CD4-positive, alpha-beta T cell (primary cell): Measurements from ENCODE around the gene PPP1R13B. TPM values are rescaled to one million over a fixed set of nuclear protein-coding genes. Genes with fewer than 3 reads are reported as not detected.

ENCODE experiments used
- ATAC-seq: fragments of 200-7000 bp; cut with Tn5 transposase; one replicate; pipeline ENCODE4 v1.10.0; 2022; ENCODE audit warnings: mild to moderate bottlenecking; ENCODE audit not compliant: poor library complexity
- CTCF ChIA-PET: fragments of 350-600 bp; sonication (Branson Sonifier 250); formaldehyde crosslinking; loops from one replicate; lab custom pipeline; 2021; ENCODE audit warnings: antibody characterized with exemption, inconsistent platforms; lab: Charles Lee
- POLR2A ChIA-PET: fragments of 350-600 bp; sonication (Branson Sonifier 250); formaldehyde crosslinking; loops from one replicate; lab custom pipeline; 2021; ENCODE audit warnings: antibody characterized with exemption, inconsistent platforms; lab: Charles Lee
- DNase-seq, 14 experiments: peaks; one replicate each; pipeline ENCODE4 v3.0.0-alpha.2; 2013 to 2020; ENCODE audit warnings: mixed read lengths in 2 of 14
- H3K27ac ChIP-seq, 2 donors: one replicate each; pipeline versions ENCODE4 v1.5.1 to v1.7.0; 2013; ENCODE audit warnings: low read length in 2 of 2, low read depth in 1 of 2, mild to moderate bottlenecking in 1 of 2
- H3K27me3 ChIP-seq, 2 experiments: 1 replicate in 1 of 2; 2 replicates in 1 of 2; pipeline versions ENCODE4 v1.6.1 to v1.7.0; 2013; ENCODE audit warnings: low read length in 2 of 2, control low read depth in 1 of 2, mild to moderate bottlenecking in 1 of 2, moderate library complexity in 1 of 2; ENCODE audit not compliant: insufficient read depth in 2 of 2, control insufficient read depth in 1 of 2
- H3K36me3 ChIP-seq: one replicate; pipeline ENCODE4 v1.6.1; 2013; ENCODE audit warnings: low read length, control low read depth; ENCODE audit not compliant: insufficient read depth
- H3K4me1 ChIP-seq: one replicate; pipeline ENCODE4 v1.6.1; 2013; ENCODE audit warnings: low read length, control low read depth; ENCODE audit not compliant: insufficient read depth
- H3K4me3 ChIP-seq: one replicate; pipeline ENCODE4 v1.5.1; 2013; ENCODE audit warnings: mild to moderate bottlenecking, low read length, moderate library complexity
- H3K9me3 ChIP-seq, 2 experiments: 1 replicate in 1 of 2; 2 replicates in 1 of 2; pipeline versions ENCODE4 v1.6.1 to v1.7.0; 2013; ENCODE audit warnings: low read length in 2 of 2, mild to moderate bottlenecking in 2 of 2, control low read depth in 1 of 2, moderate library complexity in 1 of 2; ENCODE audit not compliant: control insufficient read depth in 1 of 2, insufficient read depth in 1 of 2
- H3K27ac Mint-ChIP-seq: one replicate; pipeline ENCODE4 v1.8.0; 2020; ENCODE audit warnings: mixed read lengths
- H3K27me3 Mint-ChIP-seq: one replicate; pipeline ENCODE4 v1.8.0; 2021; ENCODE audit warnings: mixed read lengths
- H3K36me3 Mint-ChIP-seq: one replicate; pipeline ENCODE4 v1.8.0; 2021; ENCODE audit warnings: low read depth, mixed read lengths
- H3K4me1 Mint-ChIP-seq: one replicate; pipeline ENCODE4 v1.8.0; 2021; ENCODE audit warnings: low read depth, mixed read lengths
- H3K4me3 Mint-ChIP-seq: one replicate; pipeline ENCODE4 v1.8.0; 2020; ENCODE audit warnings: mild to moderate bottlenecking, mixed read lengths
- H3K9me3 Mint-ChIP-seq: one replicate; pipeline ENCODE4 v1.8.0; 2020; ENCODE audit warnings: mixed read lengths
- intact Hi-C, 2 experiments: fragments of 100-400 bp; cut with DNase I in 1 of 2; cut with micrococcal nuclease in 1 of 2; formaldehyde crosslinking; loops; one replicate each; pipeline versions ENCODE4 v1.15.1 to v1.9.0; 2023 to 2025; cut with DNase I, micrococcal nuclease
- total RNA-seq, 174 experiments: library from RNA in 2 of 174; stranded (reverse) in 2 of 174; gene quantifications; one replicate each; pipeline ENCODE4 v1.2.3 and lab custom pipeline; 2021 to 2026
- TF ChIP-seq, protein P1 (sequence below): fragments of 200-600 bp; IDR thresholded peaks from one replicate; pipeline ENCODE4 v1.8.0; 2022; ENCODE audit warnings: antibody characterized with exemption, mild to moderate bottlenecking

Gene PPP1R13B
- total RNA-seq, 2 experiments from 2014 or later: 14.3 to 14.4 TPM

DNA sequence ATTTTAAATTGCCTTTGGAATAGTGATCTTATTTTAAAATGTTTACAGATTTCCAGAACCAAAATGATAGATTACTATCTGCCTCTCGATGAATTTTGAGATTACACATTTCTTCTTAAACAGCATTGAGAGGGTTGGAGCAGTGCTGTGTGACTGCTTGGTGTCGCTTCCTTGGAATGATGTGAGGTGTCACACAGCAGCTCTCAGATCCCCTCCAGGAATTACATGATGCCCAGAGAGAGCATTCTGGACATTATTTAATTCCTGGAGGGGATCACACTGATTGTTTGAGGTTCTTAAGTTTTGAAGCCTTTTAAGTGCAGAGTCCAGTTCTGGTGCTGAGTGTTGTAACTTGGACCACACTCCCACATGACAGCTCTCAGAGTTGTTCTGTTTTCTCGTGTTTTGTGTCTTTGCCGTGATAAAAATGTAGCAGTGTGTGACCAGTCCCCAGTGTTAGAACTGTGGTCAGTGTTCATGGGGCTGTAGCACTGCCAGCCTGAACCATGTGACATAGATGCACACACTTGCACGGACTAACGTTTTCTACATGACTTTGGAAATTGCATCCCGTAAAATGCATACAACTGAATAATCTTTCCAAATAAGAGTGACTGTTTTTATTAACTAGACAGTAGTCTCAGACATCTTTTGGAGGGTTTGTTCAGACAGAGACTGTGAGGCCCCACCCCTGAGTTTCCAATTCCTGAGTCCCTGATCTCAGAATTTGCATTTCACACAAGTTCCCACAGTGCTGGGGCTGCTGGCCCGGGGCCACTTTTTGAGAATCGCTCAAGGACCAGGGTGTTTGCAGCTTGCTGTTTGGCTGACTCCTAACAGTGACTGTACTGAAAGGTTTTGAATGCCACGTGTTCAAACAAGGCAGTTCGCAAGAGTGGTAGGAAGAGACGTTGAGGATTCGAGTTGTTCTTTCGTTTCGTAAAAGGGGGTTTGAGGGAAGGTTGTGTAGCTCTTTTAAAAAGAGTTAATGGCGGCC lies 158.2 kb downstream of the PPP1R13B start:
- CTCF ChIA-PET: interaction anchor here (0.6 kb wide), 1 partner anchor 1613 kb away, joined by 4 read pairs; no protein-coding TSS in a partner anchor

DNA sequence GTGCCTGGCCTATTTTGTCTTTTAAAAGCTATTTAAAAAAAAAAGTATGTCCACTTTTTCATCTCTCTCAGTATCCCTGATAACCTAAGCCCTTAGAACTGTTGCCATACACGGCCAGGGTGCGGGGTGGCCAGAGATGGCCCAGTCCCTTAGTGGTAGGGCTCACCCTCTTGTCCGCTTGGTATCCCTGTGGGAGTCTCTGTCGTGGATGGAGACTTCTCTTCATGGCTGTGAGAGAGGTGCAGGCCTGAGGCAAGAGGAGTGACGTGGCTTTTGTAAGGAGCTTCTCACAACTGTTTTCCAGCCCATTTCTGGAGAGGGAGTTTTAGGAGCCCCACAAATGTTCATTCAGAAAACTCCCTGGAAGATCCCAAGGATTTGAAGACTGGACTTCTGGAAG lies 158.9 kb downstream of the PPP1R13B start:
- Histone ChIP-seq H3K4me3 (no peak overlapping the region), H3K4me1 (no peaks in the 10 kb centered on the region), H3K36me3 (peaks cover 75% of the 10 kb centered on the region), H3K27ac (no peak overlapping the region), H3K27me3 (no peaks in the 10 kb centered on the region), H3K9me3 (no peaks in the 10 kb centered on the region)
- CTCF ChIA-PET: no interaction called here
- Mint-ChIP-seq H3K27ac (no peak overlapping the region), H3K27me3 (no peaks in the 10 kb centered on the region), H3K36me3 (peaks cover 77% of the 10 kb centered on the region), H3K4me1 (no peaks in the 10 kb centered on the region), H3K9me3 (no peaks in the 10 kb centered on the region), H3K4me3 (no peak overlapping the region)
- POLR2A ChIA-PET: no interaction called here
- DNase-seq: no peak
- ATAC-seq: no peak
- TF ChIP-seq, protein P1, sequence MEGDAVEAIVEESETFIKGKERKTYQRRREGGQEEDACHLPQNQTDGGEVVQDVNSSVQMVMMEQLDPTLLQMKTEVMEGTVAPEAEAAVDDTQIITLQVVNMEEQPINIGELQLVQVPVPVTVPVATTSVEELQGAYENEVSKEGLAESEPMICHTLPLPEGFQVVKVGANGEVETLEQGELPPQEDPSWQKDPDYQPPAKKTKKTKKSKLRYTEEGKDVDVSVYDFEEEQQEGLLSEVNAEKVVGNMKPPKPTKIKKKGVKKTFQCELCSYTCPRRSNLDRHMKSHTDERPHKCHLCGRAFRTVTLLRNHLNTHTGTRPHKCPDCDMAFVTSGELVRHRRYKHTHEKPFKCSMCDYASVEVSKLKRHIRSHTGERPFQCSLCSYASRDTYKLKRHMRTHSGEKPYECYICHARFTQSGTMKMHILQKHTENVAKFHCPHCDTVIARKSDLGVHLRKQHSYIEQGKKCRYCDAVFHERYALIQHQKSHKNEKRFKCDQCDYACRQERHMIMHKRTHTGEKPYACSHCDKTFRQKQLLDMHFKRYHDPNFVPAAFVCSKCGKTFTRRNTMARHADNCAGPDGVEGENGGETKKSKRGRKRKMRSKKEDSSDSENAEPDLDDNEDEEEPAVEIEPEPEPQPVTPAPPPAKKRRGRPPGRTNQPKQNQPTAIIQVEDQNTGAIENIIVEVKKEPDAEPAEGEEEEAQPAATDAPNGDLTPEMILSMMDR: no peak
- intact Hi-C loops: no loop called here

More for the DNA sequence above, 158.2 kb downstream of the PPP1R13B start:
- no peak overlapping the region for H3K4me3 ChIP-seq
- POLR2A ChIA-PET: no interaction called here
- Mint-ChIP-seq H3K4me1 (no peaks in the 10 kb centered on the region), H3K9me3 (no peaks in the 10 kb centered on the region), H3K4me3 (no peak overlapping the region), H3K27ac (no peak overlapping the region), H3K36me3 (peaks cover 80% of the 10 kb centered on the region), H3K27me3 (no peaks in the 10 kb centered on the region)
- intact Hi-C loops: no loop called here
- DNase-seq (no peak), ATAC-seq (no peak)
- no peaks in the 10 kb centered on the region for H3K4me1 ChIP-seq
- no peaks in the 10 kb centered on the region for H3K27me3 ChIP-seq
- H3K9me3 ChIP-seq: no peaks in the 10 kb centered on the region
- TF ChIP-seq, protein P1: no peak
- peaks cover 75% of the 10 kb centered on the region for H3K36me3 ChIP-seq
- H3K27ac ChIP-seq: no peak overlapping the region

DNA sequence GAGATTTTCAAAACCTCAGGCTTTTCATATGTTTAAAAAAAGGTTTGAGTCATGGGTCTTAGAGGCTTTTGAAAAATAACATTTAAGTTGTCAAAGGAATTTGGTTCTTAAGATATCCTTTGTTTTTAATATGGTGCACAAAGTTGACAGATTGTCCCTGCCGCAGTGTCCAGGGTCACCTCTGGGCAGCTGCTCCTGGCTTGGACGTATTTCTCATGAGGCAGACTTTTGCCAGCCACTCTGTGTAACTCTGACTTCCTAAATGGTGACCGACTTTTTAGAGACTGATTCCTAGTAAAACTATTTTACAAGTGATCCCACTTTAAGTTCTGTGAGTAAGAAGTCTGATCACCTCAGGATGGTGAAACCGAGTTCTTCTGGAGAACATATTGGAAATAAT lies 159.7 kb downstream of the PPP1R13B start:
- peaks cover 75% of the 10 kb centered on the region for H3K36me3 ChIP-seq
- TF ChIP-seq, protein P1: no peak
- Mint-ChIP-seq H3K4me3 (no peak overlapping the region), H3K27me3 (no peaks in the 10 kb centered on the region), H3K4me1 (no peaks in the 10 kb centered on the region), H3K36me3 (peaks cover 77% of the 10 kb centered on the region), H3K9me3 (no peaks in the 10 kb centered on the region), H3K27ac (no peak overlapping the region)
- no peaks in the 10 kb centered on the region for H3K27me3 ChIP-seq
- intact Hi-C loops: no loop called here
- H3K4me3 ChIP-seq: no peak overlapping the region
- no peak overlapping the region for H3K27ac ChIP-seq
- ChIA-PET POLR2A (no interaction called here), CTCF (no interaction called here)
- H3K9me3 ChIP-seq: no peaks in the 10 kb centered on the region
- no peak for DNase-seq
- no peak for ATAC-seq
- H3K4me1 ChIP-seq: no peaks in the 10 kb centered on the region
